GM12874 (cell line): Measurements from ENCODE around the gene DNAJB1.

Source experiments
- CTCF ChIP-seq: IDR thresholded peaks from 2 replicates; pipeline ENCODE4 v1.5.1; 2011; ENCODE audit warnings: low read depth, mild to moderate bottlenecking, control low read depth, low read length, moderate library complexity; ENCODE audit not compliant: insufficient read depth

Gene DNAJB1

GRCh38 chr19:14555918-14556661 is 37.9 kb upstream of the DNAJB1 start:
- no peak for TF ChIP-seq CTCF

- TF ChIP-seq CTCF, result no peak
These were observed 36.2 kb upstream of the DNAJB1 start for GRCh38 chr19:14554382-14554812.

- no peak for TF ChIP-seq CTCF
These were observed 35.7 kb upstream of the DNAJB1 start for GRCh38 chr19:14553939-14554243.

- no peak for TF ChIP-seq CTCF
These were observed 35.1 kb upstream of the DNAJB1 start for GRCh38 chr19:14553042-14553938.

- TF ChIP-seq CTCF, result peak; percentile 57
These were observed 33.2 kb upstream of the DNAJB1 start for GRCh38 chr19:14551134-14552005.

GRCh38 chr19:14550201-14550754 is 32.1 kb upstream of the DNAJB1 start:
- TF ChIP-seq CTCF, result no peak
